Transverse colon (tissue), 4 donors: ENCODE data around the gene KCNK5. TPM values are rescaled to one million over a fixed set of nuclear protein-coding genes. Genes with fewer than 3 reads are reported as not detected.

Experiments used
- DNase-seq: peaks from one replicate; pipeline ENCODE4 v3.0.0-alpha.2; 2019
- H3K27ac ChIP-seq, 4 donors: fragments of 200-600 bp; sonication (generic); 2 replicates each; pipeline ENCODE4 v1.5.1; 2016 to 2018; ENCODE audit warnings: inconsistent platforms in 4 of 4
- H3K27me3 ChIP-seq: fragments of 200-600 bp; sonication (generic); 2 replicates; pipeline ENCODE4 v1.5.1; 2017; ENCODE audit warnings: inconsistent platforms
- H3K36me3 ChIP-seq, 4 donors: fragments of 200-600 bp; sonication (generic); 2 replicates each; pipeline ENCODE4 v1.5.1; 2017 to 2019; ENCODE audit warnings: inconsistent platforms in 4 of 4
- H3K4me1 ChIP-seq, 4 donors: fragments of 200-600 bp; sonication (generic); 2 replicates each; pipeline ENCODE4 v1.5.1; 2017 to 2020; ENCODE audit warnings: inconsistent platforms in 4 of 4
- H3K4me3 ChIP-seq, 4 donors: fragments of 200-600 bp; sonication (generic); 1 replicate in 1 of 4; 2 replicates in 3 of 4; pipeline versions ENCODE4 v1.5.1 to v1.6.1; 2017 to 2019; ENCODE audit warnings: inconsistent platforms in 4 of 4
- H3K9me3 ChIP-seq, 2 donors: fragments of 200-600 bp; sonication (generic); 2 replicates each; pipeline ENCODE4 v1.5.1; 2017 to 2019; ENCODE audit warnings: inconsistent platforms in 2 of 2
- CTCF ChIP-seq, 5 experiments: fragments of 200-600 bp in 3 of 5; fragments of 450-650 bp in 2 of 5; sonication (generic) in 3 of 5; IDR thresholded peaks; 1 replicate in 2 of 5; 2 replicates in 3 of 5; pipeline ENCODE4 v1.5.1; 2016 to 2017; ENCODE audit warnings: antibody characterized with exemption in 5 of 5, inconsistent platforms in 3 of 5, mild to moderate bottlenecking in 2 of 5, moderate library complexity in 1 of 5
- EP300 ChIP-seq: sonication (generic); formaldehyde crosslinking; IDR thresholded peaks from one replicate; pipeline ENCODE4 v1.6.1; 2017; ENCODE audit warnings: antibody characterized with exemption, low read depth
- POLR2A ChIP-seq: fragments of 450-650 bp; IDR thresholded peaks from one replicate; pipeline ENCODE4 v1.6.1; 2016; ENCODE audit warnings: antibody characterized with exemption, mild to moderate bottlenecking, moderate library complexity
- POLR2AphosphoS5 ChIP-seq, 3 donors: sonication (generic); formaldehyde crosslinking; IDR thresholded peaks; one replicate each; pipeline ENCODE4 v1.6.1; 2016; ENCODE audit warnings: antibody characterized with exemption in 3 of 3
- WGBS, 2 donors: methylation state at CpG; one replicate each; pipeline ENCODE4 v1.1.5; 2018; ENCODE audit warnings: low coverage in 1 of 2; 5-methylcytosine and 5-hydroxymethylcytosine counted together
- in situ Hi-C, 4 donors: fragments of 200-750 bp; cut with MboI; loops; one replicate each; pipeline versions ENCODE4 v1.15.0 to v1.15.1; 2017; ENCODE audit warnings: low sequenced_read_pairs in 3 of 4, low pct_ligation_motif_present in 1 of 4, low pct_unique_long_range_greater_than_20kb in 1 of 4
- intact Hi-C: fragments of 100-400 bp; cut with DNase I; formaldehyde crosslinking; loops from one replicate; pipeline ENCODE4 v1.15.1; 2023; ENCODE audit warnings: low total_unique reads
- total RNA-seq, 4 donors: library from RNA; depleted of rRNA; stranded (reverse); fragments of >200 nt; gene quantifications; one replicate each; pipeline ENCODE4 v1.1.0, GENCODE V29; 2016

KCNK5 gene
- total RNA-seq, 4 donors from 2014 or later: 9.6 to 86.0 (median 64.5) TPM

- H3K36me3 ChIP-seq: no peaks in the 10 kb centered on the region
- no peak for DNase-seq
- TF ChIP-seq CTCF (IDR thresholded peaks at IDR 0.05) (no peak), POLR2A (no peak), EP300 (no peak), POLR2AphosphoS5 (IDR thresholded peaks at IDR 0.05) (no peak)
- H3K27ac ChIP-seq: no peak overlapping the region
- H3K9me3 ChIP-seq: no peaks in the 10 kb centered on the region
- peaks cover 0 to 30% (median 20%) of the 10 kb centered on the region in 4 donors for H3K4me1 ChIP-seq
- H3K4me3 ChIP-seq: no peak overlapping the region
- WGBS, 2 donors: 49% methylated on average over 5 of the region's 5 CpGs; no CpG with 5 or more reads in 1 of the 2 donors
- in situ Hi-C loops (loop anchor here in 3 of 4 donors (5.0 to 25.0 kb wide), 3 partner anchors 135 to 305 kb away; no protein-coding TSS in a partner anchor), intact Hi-C loops (loop anchor here (2.0 kb wide), 1 partner anchor 138 kb away; no protein-coding TSS in a partner anchor)
- peaks cover 3% of the 10 kb centered on the region for H3K27me3 ChIP-seq
Observed at GRCh38 chr6:39166912-39167290, 62.4 kb downstream of the KCNK5 start.

GRCh38 chr6:39166189-39166911, 62.9 kb downstream of the KCNK5 start:
- peak; percentile 84 for DNase-seq
- H3K27me3 ChIP-seq: peaks cover 3% of the 10 kb centered on the region
- H3K36me3 ChIP-seq: no peaks in the 10 kb centered on the region
- peaks cover 0 to 30% (median 20%) of the 10 kb centered on the region in 4 donors for H3K4me1 ChIP-seq
- intact Hi-C loops: loop anchor here (2.0 kb wide), 1 partner anchor 138 kb away; no protein-coding TSS in a partner anchor
- no peak overlapping the region for H3K27ac ChIP-seq
- no peak for TF ChIP-seq POLR2AphosphoS5 (IDR thresholded peaks at IDR 0.05)
- TF ChIP-seq CTCF (IDR thresholded peaks at IDR 0.05): peak; percentile 82 to 94 (median 86)
- H3K9me3 ChIP-seq: no peaks in the 10 kb centered on the region
- WGBS, 2 donors: 30 to 100% methylated on average over 1 to 20 of the region's 20 CpGs
- in situ Hi-C loops: loop anchor here in 3 of 4 donors (5.0 to 25.0 kb wide), 3 partner anchors 136 to 304 kb away; no protein-coding TSS in a partner anchor
- H3K4me3 ChIP-seq: no peak overlapping the region

GRCh38 chr6:39157511-39157910, 71.8 kb downstream of the KCNK5 start:
- in situ Hi-C loops (loop anchor here in 2 of 4 donors (25.0 kb wide), 1 partner anchor 295 kb away; no protein-coding TSS in a partner anchor), intact Hi-C loops (no loop called here)
- 80% methylated on average over 3 of the region's 3 CpGs; no CpG with 5 or more reads in 1 of the 2 donors for WGBS, 2 donors
- Histone ChIP-seq H3K27ac (no peak overlapping the region), H3K27me3 (peaks cover 1% of the 10 kb centered on the region), H3K4me1 (no peaks in the 10 kb centered on the region), H3K4me3 (no peak overlapping the region), H3K36me3 (no peaks in the 10 kb centered on the region), H3K9me3 (no peaks in the 10 kb centered on the region)
- DNase-seq: no peak
- no peak for TF ChIP-seq POLR2A
- no peak for TF ChIP-seq POLR2AphosphoS5 (IDR thresholded peaks at IDR 0.05)
- no peak for TF ChIP-seq EP300
- no peak for TF ChIP-seq CTCF (IDR thresholded peaks at IDR 0.05)

- in situ Hi-C loops: loop anchor here in 2 of 4 donors (25.0 kb wide), 1 partner anchor 294 kb away; no protein-coding TSS in a partner anchor
Observed at GRCh38 chr6:39156801-39157200, 72.5 kb downstream of the KCNK5 start.

More at GRCh38 chr6:39156801-39157200, 72.5 kb downstream of the KCNK5 start:
- intact Hi-C loops: no loop called here
- Histone ChIP-seq H3K4me3 (no peak overlapping the region), H3K4me1 (no peaks in the 10 kb centered on the region), H3K36me3 (no peaks in the 10 kb centered on the region), H3K9me3 (no peaks in the 10 kb centered on the region), H3K27me3 (peaks cover 8% of the 10 kb centered on the region), H3K27ac (no peak overlapping the region)
- no peak for DNase-seq
- 40 to 83% methylated on average over 1 to 3 of the region's 3 CpGs for WGBS, 2 donors
- TF ChIP-seq POLR2A: no peak
- TF ChIP-seq EP300: no peak
- no peak for TF ChIP-seq POLR2AphosphoS5 (IDR thresholded peaks at IDR 0.05)
- TF ChIP-seq CTCF (IDR thresholded peaks at IDR 0.05): no peak
